Measurements from ENCODE around the gene KSR2.

DNA sequence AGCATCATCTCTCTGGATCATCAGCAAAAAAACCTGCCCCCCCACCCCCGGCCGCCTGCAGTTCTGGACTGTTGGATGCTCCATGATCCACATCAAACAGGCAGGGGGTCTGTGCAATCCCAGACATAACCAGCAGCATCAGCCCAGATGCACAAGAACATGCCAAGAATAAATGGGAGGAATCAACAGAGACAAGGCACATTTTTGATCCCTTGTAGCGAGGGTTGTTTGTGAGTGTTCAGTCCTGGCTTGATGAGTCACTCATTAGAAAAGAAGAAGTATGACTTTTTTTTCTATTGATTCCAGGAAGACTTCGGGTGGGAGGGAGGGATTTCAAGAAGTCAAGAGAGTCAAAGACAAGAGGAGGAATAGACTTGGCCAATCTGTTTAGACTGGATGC is 244.2 kb downstream of the KSR2 start:
- TF ChIP-seq, protein P1, sequence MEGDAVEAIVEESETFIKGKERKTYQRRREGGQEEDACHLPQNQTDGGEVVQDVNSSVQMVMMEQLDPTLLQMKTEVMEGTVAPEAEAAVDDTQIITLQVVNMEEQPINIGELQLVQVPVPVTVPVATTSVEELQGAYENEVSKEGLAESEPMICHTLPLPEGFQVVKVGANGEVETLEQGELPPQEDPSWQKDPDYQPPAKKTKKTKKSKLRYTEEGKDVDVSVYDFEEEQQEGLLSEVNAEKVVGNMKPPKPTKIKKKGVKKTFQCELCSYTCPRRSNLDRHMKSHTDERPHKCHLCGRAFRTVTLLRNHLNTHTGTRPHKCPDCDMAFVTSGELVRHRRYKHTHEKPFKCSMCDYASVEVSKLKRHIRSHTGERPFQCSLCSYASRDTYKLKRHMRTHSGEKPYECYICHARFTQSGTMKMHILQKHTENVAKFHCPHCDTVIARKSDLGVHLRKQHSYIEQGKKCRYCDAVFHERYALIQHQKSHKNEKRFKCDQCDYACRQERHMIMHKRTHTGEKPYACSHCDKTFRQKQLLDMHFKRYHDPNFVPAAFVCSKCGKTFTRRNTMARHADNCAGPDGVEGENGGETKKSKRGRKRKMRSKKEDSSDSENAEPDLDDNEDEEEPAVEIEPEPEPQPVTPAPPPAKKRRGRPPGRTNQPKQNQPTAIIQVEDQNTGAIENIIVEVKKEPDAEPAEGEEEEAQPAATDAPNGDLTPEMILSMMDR (IDR thresholded peaks at IDR 0.05 in 4 of 5, conservative IDR thresholded peaks at IDR 0.05 in 1 of 5), result no peak
- TF ChIP-seq POLR2A (IDR thresholded peaks at IDR 0.05), result no peak

Measured in gastrocnemius medialis (tissue), 4 donors.